Endothelial cell of umbilical vein (primary cell): ENCODE results near the gene DNAJC22.

Experiments
- CTCF ChIP-seq, 2 donors: IDR thresholded peaks; 1 replicate in 1 of 2; 2 replicates in 1 of 2; pipeline ENCODE4 v1.5.1; 2011; ENCODE audit warnings: low read length in 2 of 2, mild to moderate bottlenecking in 2 of 2, moderate library complexity in 2 of 2, control low read depth in 1 of 2, inconsistent platforms in 1 of 2, low read depth in 1 of 2; ENCODE audit not compliant: insufficient read depth in 1 of 2; ENCODE audit errors: extremely low read depth in 1 of 2
- EZH2 ChIP-seq: IDR thresholded peaks from 2 replicates; pipeline ENCODE4 v1.6.1; 2012; ENCODE audit warnings: borderline replicate concordance, low read depth, mild to moderate bottlenecking, moderate library complexity, low read length, inconsistent platforms; ENCODE audit not compliant: severe bottlenecking
- JUN ChIP-seq: IDR thresholded peaks from 2 replicates; pipeline ENCODE4 v1.6.1; 2011; ENCODE audit warnings: borderline replicate concordance, low read depth; ENCODE audit not compliant: insufficient read length, insufficient read depth
- MAX ChIP-seq: IDR thresholded peaks from 2 replicates; pipeline ENCODE4 v1.6.1; 2011; ENCODE audit not compliant: insufficient read depth, insufficient read length
- MYC ChIP-seq: IDR thresholded peaks from one replicate; pipeline ENCODE4 v1.6.1; 2011; ENCODE audit warnings: mild to moderate bottlenecking, low read depth, low read length
- POLR2A ChIP-seq: IDR thresholded peaks from 2 replicates; pipeline ENCODE4 v1.6.1; 2012; ENCODE audit warnings: low read depth, mild to moderate bottlenecking, control low read depth, low read length
- POLR2AphosphoS5 ChIP-seq: IDR thresholded peaks from 2 replicates; pipeline ENCODE4 v1.6.1; 2012; ENCODE audit warnings: low read depth, mild to moderate bottlenecking, control low read depth, low read length, moderate library complexity; ENCODE audit not compliant: insufficient read depth

GRCh38 chr12:49370539-49370938 is 23.9 kb downstream of the DNAJC22 start:
- TF ChIP-seq CTCF (IDR thresholded peaks at IDR 0.05; ENCODE audit: extremely low read depth in 1 of 2, insufficient read depth in 1 of 2, low read depth in 1 of 2, low read length in 2 of 2) (no peak), POLR2AphosphoS5 (no peak), POLR2A (no peak), EZH2 (no peak), MAX (no peak), MYC (no peak), JUN (no peak)
